Activated T-helper 1 cell treated with Interleukin-2 at 50 U/mL for 16 hours (primary cell): ENCODE measurements around the gene IL1RAPL1.
"Not testable (repeated sequence)": the region's sequence is repeated elsewhere in the genome, so short reads cannot be mapped to it uniquely, and the experiment has no call there.

Source experiments
- DNase-seq: peaks from one replicate; pipeline ENCODE4 v3.0.0-alpha.2; 2020; ENCODE audit warnings: low read depth

The IL1RAPL1 gene

GRCh38 chrX:28628120-28628519 lies 40.9 kb downstream of the IL1RAPL1 start:
- DNase-seq: no peak

- DNase-seq: no peak
Measured at GRCh38 chrX:28638775-28639174, 51.5 kb downstream of the IL1RAPL1 start.

DNA sequence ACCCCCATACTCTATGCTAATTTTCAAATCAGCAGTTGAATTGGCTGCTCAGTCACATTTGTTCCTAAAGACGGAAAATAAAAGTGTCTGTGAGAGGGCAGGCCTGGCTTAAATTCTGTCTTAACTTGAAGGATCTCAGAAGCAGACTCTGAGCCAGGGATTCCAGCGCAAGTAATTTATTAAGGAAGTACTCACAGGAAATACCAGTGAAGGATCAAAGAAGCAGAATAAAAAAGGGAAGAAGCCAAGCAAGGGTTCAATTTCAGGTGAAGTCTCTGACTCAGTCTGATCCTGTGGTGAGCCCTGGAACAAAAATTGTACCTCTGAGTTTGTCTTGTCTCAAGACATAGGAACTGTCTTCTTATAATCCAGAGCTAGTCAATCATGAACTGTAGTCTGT lies 52.2 kb downstream of the IL1RAPL1 start:
- DNase-seq: no peak

DNA sequence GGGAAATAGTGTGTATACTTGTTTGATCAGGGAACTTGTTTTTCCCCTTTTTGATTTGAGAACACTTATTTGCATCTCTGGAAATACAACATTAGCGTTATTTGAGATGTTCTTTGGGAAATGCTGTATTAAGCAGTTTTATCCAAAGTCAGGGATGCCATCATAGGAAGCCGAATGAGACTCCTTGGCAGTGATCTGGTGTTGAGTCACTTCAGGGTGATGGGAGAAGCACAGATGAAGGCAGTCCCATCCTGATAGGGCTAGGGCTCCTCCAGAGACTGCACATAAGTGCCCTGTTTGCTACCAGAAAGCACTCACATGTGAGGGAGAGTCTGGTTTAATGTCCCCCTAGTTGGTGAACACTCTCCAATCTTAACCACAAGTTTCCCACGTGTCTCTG lies 62.3 kb downstream of the IL1RAPL1 start:
- no peak for DNase-seq

GRCh38 chrX:28651186-28651585 lies 63.9 kb downstream of the IL1RAPL1 start:
- DNase-seq: no peak

DNA sequence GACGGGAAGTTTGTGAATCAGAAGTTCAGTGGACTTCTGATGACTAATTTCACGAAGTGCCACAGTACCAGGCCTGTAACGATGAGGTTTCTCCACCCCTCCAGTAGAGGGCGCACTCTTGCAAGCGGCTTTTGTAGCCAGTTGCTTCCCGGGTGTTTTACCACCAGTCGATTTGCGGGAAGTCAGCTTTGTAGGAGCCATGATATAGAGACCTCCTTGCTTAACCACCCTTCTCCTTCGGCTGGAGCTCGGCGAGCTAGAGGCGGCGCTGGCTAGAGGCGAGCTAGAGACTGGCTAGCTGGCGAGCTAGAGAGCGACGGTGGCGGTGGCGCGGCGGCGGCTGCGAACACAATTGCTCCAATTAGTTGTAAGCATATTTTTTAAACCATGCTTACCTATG lies 72.0 kb downstream of the IL1RAPL1 start:
- no peak for DNase-seq

DNA sequence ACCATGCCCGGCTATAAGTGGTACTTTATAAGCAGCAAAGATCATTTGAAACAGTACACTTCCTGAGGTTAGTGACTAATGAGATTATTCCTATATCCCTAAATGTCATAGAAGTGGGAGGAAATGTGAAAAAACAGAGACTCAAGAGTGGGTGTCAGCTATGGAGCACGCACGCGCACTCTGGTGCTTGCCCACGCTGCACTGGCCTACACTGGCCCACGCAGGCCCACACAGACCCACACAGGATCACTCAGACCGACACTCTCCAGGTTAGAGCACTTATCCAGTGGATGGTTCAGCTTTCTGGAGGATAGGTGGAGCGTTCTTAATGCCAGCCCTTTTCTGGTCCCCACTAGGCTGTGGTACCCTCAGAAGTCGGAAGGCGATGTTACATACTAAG lies 78.5 kb downstream of the IL1RAPL1 start:
- no peak for DNase-seq

- no peak for DNase-seq
Measured at GRCh38 chrX:28668303-28668702, 81.1 kb downstream of the IL1RAPL1 start.

- DNase-seq: no peak
Measured at GRCh38 chrX:28668957-28669356, 81.7 kb downstream of the IL1RAPL1 start.

- no peak for DNase-seq
Measured at GRCh38 chrX:28670074-28670473, 82.8 kb downstream of the IL1RAPL1 start.

GRCh38 chrX:28675173-28675572 lies 87.9 kb downstream of the IL1RAPL1 start:
- DNase-seq: no peak

DNA sequence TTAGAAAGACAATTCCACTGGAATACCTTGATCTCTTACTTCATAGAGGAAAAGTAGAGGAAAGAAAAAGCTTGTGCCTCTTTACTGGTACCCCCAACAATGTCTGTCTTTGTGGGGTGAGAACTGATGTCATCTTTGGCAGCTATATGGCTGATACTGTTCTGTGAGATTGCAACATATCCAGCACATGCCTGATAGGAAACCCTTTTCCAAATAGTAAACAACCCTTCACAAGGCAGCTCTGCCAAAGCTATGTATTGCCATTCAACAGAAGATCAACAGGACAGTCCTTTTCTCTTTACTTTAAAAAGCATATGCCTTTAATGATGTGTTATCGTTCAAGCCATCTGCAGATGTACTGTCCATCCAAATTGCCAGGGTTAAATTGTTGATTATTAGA lies 105.9 kb downstream of the IL1RAPL1 start:
- DNase-seq: no peak

- DNase-seq: no peak
Measured at GRCh38 chrX:28697732-28698131, 110.5 kb downstream of the IL1RAPL1 start.

DNA sequence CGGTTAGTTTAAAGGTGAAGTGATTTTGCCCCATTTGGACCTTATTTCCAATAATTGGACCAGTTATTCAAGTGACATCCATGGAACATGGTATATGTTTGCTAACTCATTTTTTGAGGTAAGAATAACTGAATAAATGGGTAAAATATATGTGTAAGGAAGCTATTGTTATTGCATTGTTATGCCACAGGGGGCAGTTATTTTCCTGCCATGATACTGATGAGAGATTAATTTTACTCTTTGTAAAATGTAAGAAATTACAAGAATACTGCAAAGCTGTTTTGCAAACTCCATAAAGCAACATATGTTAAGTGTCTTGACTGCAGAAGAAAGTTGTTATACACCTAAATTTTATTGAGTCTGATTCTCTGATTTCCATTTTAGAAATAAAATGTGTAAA lies 114.0 kb downstream of the IL1RAPL1 start:
- no peak for DNase-seq

GRCh38 chrX:28706964-28707363 lies 119.7 kb downstream of the IL1RAPL1 start:
- no peak for DNase-seq

DNA sequence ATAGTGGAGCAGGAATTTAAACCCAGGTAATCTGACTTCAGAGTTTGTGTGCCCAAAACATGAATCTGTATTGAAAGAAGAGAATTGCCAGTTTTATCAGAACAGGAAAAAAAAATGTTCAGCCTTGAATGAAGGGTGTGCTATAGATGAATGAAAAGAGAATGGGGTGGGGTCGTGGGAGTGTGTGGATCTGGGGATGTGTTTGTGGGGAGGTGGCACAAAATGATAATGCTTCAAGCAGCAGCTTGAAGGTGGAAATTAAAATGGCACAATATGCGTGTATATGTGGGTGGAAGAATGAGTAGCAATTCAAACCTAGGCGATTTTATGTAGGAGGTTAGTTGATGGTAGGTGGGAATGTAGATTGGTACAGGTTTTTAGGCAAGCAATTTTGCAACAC lies 122.2 kb downstream of the IL1RAPL1 start:
- no peak for DNase-seq

DNA sequence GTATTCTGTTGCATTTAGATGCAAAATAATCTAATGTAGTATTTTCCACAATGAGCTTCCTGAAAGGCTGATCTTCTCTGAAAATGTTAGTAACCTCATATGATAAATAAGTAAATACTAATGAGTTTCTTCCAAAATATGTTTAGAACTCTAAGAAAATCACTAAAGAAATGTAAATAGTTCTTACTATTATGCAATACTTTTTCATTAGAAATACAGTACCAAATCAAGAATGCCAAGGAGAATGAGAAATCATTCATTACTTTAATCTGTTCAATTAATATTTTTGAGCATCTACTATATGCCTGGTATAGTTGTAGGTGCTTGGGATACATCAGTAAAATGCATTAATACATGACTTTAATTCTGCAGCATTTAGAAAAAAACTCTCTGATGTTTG lies 130.6 kb downstream of the IL1RAPL1 start:
- no peak for DNase-seq

DNA sequence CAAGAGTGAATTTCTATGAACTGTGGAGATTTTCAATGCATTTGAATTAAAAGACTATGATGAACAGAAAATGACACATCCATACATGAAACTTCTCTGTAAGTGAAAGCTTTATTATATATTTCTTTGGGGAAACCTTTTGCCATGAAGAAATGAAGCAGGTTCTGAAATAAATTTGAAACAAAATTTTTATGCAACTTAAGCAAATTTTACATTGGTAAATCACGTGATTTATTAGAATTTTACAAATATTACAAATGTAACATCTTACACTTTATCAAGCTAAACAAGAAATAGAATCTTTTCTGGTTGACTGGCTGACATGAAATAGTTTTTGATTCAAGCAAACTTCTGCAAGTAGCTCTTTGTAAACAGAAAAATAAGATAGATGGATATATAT lies 131.2 kb downstream of the IL1RAPL1 start:
- no peak for DNase-seq

GRCh38 chrX:28719620-28720019 lies 132.4 kb downstream of the IL1RAPL1 start:
- DNase-seq: no peak

DNA sequence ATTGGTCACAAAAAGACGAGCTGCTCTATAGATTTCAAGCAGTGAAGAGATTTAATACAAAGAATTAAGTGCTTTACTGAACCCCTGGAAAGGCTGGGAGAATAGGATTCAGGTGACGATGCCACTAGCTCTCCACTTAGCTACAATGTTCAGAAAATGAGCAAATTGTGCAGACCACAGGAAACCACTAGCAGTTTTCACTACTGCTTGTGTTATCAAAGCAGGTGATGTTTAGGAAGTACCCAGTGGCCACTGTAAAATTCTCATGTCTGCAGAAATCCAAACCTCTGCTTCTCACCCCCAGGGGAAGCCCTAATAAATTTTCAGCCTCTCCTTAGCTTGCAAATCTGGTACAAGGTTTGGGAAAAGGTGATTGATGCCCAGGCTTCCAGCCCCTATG lies 165.1 kb downstream of the IL1RAPL1 start:
- DNase-seq: no peak

DNA sequence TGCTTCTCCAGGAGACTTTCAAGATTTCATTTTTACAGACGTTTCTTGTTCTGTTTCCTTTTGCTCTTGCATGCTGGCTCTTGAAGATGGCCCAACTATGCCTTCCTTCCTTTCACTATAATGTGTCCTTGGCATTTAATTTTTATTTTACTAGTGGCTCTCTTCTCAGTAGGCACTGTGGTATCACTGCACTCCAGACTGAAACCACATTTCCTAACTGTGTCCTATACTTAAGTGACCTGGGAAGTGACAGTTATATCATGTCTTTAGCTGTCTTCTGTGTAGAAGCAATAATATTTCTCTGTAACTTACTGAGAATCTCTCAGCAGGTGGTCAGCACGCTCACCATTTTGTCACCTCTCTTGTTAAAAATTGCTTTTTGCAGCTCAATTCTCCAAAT lies 168.9 kb downstream of the IL1RAPL1 start:
- no peak for DNase-seq

- DNase-seq: no peak
Measured at GRCh38 chrX:28756647-28757046, 169.4 kb downstream of the IL1RAPL1 start.

GRCh38 chrX:28757290-28757689 lies 170.0 kb downstream of the IL1RAPL1 start:
- no peak for DNase-seq

GRCh38 chrX:28766561-28766960 lies 179.3 kb downstream of the IL1RAPL1 start:
- not testable (repeated sequence) for DNase-seq

- DNase-seq: no peak
Measured at GRCh38 chrX:28773807-28774206, 186.6 kb downstream of the IL1RAPL1 start.
